CD4-positive, alpha-beta T cell treated with Interleukin-10 for 1 hour (primary cell): ENCODE data around the gene KRTAP4-11.
"Not testable (repeated sequence)": the region's sequence is repeated elsewhere in the genome, so short reads cannot be mapped to it uniquely, and the experiment has no call there.

Experiments used
- DNase-seq: peaks from one replicate; pipeline ENCODE4 v3.0.0-alpha.2; 2020

Gene KRTAP4-11

DNA sequence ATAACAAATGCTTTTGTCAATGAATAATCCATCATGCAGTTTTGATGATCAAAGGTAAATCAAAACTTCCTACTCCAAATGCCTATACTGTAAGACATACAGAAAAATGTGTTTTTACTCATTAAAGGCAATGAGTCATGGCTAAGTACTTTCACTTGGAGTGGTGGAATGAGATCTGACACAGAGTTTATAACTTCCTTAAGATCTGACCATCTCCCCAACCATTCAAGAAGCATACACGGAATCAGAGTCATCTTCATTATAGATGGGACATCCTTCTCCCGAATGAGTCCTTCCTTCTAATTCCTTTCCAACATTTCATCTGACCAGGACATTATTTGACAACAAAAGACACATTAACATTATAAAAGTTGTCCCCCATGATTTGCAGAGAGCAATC is 34.7 kb downstream of the KRTAP4-11 start:
- not testable (repeated sequence) for DNase-seq

DNA sequence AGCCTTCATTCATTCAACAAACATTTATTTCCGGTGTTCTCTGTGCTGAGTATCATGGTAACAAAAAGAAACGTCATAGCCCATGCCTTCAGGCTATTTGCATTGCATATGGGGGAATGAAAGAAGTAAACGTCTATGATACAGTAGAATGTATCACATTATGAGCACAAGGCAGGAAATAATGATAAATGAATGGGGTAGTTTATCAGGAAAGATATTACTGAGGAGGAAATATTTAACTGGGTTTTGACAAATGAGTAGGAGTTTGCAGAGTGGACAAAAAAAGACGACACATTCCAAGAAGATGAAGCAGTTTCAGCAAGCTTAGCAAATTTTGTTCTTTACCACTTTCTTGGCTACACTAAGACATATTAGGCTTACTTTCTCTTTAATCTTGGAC is 35.5 kb downstream of the KRTAP4-11 start:
- DNase-seq: no peak

DNA sequence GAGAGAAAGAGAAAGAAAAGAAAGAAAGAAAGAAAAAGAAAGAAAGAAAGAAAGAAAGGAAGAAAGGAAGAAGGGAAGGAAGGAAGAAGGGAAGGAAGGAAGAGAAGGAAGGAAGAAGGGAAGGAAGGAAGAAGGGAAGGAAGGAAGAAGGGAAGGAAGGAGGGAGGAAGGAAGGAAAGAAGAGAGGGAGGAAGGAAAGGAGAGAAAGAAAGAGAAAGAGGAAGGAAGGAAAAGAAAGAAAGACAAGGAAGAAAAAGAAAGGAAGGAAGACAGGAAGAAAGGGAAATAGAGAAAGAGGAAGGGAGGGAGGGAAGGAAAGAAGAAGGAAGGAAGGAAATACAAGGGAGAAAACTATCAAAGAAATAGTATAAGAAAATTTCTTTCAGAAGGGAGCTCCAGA is 41.4 kb downstream of the KRTAP4-11 start:
- DNase-seq: no peak

DNA sequence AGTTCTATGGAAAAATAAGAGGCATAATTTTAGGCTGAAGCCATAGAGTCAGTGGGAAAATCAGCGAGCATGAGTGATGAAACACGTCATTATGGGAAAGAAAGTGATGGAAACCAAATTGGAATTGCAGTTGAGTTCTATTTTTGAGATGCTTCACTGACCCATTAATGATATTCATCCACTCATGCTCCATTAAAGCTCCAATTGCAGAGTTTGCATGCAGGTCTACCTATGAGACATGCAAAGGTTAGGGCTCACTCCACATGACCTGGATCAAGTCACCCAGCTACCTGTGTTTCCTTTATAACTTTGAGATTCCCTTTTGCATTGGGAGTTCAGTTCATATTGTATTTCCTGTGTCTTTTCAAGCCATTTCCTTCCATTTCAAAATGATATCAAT is 44.5 kb downstream of the KRTAP4-11 start:
- DNase-seq: no peak

- no peak for DNase-seq
These were observed 46.4 kb downstream of the KRTAP4-11 start for GRCh38 chr17:41071606-41072360.

DNA sequence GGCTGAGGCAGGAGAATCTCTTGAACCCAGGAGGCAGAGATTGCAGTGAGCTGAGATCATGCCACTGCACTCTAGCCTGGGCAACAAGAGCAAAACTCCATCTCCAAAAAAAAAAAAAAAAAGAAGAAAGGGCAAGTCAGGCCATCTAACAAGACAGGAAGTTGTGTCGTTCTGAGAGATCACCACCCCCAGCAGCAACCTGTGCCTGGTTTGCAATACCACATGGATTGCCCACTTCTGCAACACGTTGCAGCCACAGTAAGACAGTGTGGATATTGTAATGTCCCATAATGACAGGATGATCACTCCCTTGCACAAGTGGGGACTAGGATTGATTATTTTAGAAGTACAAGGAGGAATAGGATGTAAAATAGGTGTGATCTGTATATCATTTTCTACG is 49.1 kb downstream of the KRTAP4-11 start:
- no peak for DNase-seq

- no peak for DNase-seq
These were observed 50.9 kb downstream of the KRTAP4-11 start for GRCh38 chr17:41067281-41067680.
